Measurements from ENCODE around the gene ARHGAP1.
A peak's percentile ranks its signal among the peaks of the same experiment; 100 is the strongest.
"Not testable (repeated sequence)": the region's sequence is repeated elsewhere in the genome, so short reads cannot be mapped to it uniquely, and the experiment has no call there.

Gene ARHGAP1

DNA sequence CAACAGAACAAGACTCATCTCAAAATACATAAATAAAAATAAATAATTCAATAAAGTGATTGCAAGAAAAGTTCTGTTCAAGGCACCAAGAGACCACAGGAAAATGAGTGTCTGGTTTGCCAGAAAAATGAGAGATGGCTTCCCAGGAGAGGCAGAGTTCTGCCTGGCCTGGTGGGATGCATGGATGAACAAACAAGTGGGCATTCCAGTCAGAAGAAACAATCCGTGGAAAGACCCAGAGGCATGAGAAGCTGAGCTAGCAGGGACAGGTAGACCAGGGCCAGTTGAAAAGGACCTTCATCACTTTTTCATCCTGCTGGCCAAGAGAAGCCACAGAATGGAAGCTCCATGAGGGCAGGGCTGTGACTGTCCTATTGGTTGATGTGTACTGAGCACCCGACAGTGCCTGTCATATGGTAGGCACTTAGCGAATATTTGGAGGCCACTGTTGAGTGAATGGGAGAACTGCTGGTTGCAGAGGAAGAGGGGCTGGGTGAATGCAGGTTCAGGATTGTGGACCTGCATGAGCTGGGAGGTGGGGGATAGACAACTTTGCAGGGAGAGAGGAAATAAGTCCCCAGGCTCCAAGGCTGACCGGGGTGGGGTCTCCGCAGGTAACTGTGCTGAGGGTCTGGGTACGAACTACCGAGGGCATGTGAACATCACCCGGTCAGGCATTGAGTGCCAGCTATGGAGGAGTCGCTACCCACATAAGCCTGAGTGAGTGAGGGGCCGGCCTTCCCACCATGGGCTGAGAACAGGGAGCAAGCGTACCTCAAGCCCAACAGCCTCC, 22.3 kb upstream of the ARHGAP1 start:
- DNase-seq: no peak

GRCh38 chr11:46721286-46721685, 20.9 kb upstream of the ARHGAP1 start:
- no peak for DNase-seq

DNA sequence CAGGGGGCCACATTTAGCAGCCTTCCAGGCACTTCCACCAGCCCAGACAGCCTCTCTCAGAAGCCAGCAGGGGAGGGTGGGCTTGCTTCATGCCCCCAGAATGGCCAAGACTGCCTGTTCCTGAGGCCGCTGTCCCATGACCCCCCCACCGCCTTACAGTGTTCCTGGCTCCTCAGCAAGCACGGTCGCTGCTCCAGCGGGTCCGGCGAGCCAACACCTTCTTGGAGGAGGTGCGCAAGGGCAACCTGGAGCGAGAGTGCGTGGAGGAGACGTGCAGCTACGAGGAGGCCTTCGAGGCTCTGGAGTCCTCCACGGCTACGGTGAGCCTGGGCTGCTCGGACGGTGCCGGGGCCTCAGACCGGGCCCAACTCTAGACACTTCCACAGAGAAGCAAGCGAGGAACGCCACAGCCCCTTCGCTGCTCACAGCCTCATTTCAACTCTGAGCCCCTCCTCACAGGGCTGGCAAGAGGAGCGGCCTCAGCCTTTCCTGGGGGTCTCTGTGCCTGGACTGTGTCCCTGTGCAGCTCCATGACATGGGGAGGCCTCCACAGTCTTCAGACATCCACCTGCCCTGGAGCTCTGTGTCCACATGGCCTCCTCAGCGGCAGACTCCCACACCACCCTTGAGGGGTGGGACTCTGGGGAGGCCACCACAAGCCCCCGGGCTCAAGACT, 19.3 kb upstream of the ARHGAP1 start:
- DNase-seq: no peak

DNA sequence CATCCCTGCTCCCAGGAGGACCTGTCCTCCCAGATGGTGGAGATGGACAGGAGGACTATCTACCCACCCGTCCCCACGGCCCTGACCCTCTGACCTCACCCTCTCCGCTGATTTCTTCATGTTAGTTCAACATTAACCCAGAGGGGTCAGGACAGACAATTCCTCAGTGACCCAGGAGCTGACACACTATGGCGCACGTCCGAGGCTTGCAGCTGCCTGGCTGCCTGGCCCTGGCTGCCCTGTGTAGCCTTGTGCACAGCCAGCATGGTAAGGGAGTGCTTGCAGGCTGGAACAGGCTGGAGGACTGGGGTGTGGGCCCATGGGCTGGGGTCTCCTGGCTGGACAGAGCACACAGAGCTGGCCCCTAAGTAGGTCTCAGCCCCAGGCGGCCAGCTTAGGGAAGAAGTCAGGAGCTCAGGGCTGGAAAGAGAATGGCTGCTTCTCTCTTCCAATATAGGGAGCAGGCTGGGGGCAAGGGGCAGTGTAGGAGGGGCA, 18.7 kb upstream of the ARHGAP1 start, which contains the start of gene F2:
Gene F2 (plus strand): TSS at position 166 of the 495 bp plus-strand sequence. CDS start 23 bp downstream, at position 189.
- no peak for DNase-seq

DNA sequence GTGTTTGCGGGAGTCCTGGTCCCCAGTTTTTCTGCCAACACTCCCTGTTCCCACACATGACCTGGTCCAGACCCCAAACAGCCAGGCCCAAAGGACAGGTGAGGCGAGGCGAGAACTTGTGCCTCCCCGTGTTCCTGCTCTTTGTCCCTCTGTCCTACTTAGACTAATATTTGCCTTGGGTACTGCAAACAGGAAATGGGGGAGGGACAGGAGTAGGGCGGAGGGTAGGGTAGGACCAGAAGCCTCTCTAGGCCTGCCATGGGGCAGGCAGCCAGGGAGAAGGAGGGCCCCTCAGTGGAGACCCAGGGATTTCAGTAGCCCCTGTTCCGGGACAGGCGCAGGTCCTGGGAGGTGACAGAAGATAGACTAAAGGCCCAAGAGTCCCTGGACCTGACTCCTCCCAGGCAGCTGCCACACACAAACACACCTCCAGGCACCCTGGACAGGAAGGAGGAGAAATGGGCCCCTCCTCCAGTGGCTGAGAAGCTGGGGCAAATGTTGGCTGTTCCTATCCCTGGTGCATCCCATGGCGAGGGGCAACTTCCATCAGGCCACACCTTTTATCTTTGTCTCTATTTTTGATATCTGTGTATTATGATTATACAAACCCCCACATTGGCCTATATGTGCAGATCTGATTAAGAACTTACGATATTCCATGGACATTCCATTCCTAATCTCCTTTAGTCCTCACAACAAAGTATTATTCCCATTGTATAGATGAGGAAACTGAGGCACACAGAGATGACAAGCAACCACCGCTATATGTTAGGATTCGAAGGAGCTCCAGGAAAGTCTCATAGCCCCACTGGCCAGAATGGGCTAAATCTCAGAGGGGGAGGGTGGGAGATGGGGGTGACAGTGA, 18.0 kb upstream of the ARHGAP1 start:
- DNase-seq: no peak

DNA sequence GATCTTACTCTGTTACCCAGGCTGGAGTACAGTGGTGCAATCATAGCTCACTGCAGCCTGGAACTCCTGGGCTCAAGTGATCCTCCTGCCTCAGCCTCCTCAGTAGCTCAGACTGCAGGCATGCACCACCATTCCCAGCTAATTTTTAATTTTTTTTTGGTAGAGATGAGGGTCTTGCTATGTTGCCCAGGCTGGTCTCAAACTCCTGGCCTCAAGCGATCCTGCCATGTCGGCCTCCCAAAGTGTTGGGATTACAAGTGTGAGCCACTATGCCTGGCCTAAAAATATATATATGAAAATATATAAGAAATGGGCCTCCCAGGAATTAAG, 17.4 kb upstream of the ARHGAP1 start:
- not testable (repeated sequence) for DNase-seq

DNA sequence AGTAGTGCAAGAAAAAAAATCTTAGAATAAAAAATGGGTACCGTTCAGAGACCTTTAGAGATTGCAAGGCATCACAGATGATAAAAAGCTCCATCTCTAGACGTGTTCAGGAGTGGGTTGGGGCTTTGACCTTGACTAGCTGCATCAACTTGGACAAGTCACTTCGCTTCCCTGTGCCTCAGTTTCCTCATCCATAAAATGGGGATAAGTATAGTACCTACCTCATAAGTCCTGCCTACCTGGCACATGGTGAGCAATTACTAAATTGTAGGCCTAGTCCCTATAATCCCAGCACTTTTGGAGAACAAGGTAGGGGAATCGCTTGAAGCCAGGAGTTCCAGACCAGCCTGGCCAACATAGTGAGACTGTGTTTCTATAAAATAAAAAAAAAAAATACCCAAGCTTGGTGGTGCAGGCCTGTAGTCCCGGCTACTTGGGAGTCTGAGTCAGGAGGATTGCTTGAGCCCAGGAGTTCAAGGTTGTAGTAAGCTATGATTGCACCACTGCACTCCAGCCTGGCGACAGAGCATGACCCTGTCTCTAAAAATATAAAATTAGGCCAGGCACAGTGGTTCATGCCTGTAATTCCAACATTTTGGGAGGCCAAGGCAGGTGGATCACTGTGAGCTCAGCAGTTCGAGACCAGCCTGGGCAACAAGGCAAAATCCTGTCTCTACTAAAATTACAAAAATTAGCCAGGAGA, 12.6 kb upstream of the ARHGAP1 start:
- no peak for DNase-seq

- DNase-seq: no peak
Observed at GRCh38 chr11:46711303-46711702, 10.9 kb upstream of the ARHGAP1 start.

DNA sequence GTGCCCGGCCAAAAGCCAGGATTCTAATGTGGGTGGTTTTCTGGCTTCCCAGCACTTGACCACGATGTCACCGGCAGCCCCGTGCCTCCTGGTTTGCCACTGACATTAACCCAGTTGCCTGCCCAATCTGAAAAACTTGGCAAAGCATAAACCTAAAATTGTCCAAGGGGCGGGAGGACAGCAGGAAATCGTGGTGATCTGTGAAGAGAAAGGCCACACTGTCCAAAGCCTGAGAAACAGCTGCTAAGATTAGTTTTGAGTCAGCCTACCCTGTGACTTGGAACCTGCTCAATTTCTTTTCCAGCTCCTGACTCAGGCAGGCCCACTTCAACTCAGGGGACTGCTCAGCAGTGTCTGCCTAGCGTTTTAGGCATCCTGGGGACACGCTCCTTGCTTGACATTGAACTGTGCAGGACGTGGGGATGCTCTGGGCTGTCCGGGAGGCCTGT, 10.4 kb upstream of the ARHGAP1 start:
- no peak for DNase-seq

DNA sequence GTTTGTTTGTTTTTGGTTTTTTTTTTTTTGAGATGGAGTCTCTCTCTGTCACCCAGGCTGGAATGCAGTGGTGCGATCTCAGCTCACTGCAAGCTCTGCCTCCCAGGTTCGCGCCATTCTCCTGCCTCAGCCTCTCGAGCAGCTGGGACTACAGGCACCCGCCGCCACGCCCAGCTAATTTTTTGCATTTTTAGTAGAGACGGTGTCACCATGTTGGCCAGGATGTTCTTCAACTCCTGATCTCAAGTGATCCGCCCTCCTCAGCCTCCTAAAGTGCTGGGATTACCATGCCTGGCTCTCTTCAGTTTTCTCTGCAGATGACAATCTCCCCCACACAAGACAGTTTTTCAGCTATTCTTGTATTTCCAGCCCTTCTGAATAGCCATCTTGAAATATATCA, 8.9 kb upstream of the ARHGAP1 start:
- not testable (repeated sequence) for DNase-seq

GRCh38 chr11:46706886-46707285, 6.5 kb upstream of the ARHGAP1 start:
- no peak for DNase-seq

GRCh38 chr11:46705070-46705688, 4.8 kb upstream of the ARHGAP1 start:
- DNase-seq: no peak

GRCh38 chr11:46701078-46701654, 747 bp upstream of the ARHGAP1 start:
- DNase-seq: peak in 1 of 2 experiments; percentile 15

GRCh38 chr11:46698597-46698996, 1.8 kb downstream of the ARHGAP1 start:
- no peak for DNase-seq

DNA sequence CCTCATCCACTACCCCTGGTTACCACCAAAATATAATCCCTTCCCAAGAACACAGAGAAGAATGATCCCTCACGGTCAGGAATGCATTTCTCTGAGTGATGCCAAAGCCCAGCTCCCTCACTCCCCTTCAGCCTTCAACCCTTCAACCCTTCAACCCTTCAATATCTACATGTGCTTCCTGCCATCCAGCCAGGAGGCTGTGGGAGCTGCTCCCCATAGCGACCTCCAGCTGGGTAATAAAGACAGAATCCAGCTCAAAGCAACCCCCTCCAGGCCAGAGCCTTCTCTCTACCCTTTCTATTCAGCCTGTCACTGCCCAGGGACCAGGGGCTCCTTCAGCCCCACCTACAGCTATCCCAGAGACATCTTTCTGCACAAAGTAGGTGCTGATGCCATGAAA, 2.7 kb downstream of the ARHGAP1 start:
- no peak for DNase-seq

DNA sequence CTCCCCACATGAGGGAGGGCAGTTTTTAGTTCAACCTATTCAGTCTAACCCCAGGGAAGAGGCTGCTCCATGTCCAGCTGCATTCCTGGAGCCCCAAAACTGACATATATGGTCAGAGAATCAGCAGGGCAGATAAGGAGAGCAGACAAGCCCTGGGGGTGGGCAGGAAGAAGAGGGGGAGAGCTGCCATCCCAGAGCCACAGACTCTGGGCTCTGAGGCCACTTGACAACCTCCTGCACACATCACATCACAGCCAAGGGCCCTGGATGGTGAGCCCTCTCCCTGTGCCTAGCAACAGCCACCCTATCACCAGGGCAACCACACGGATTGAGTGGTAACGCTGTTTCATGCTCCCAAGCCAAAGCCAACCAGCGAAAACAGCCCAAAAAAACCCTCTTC, 3.1 kb downstream of the ARHGAP1 start:
- DNase-seq: no peak

DNA sequence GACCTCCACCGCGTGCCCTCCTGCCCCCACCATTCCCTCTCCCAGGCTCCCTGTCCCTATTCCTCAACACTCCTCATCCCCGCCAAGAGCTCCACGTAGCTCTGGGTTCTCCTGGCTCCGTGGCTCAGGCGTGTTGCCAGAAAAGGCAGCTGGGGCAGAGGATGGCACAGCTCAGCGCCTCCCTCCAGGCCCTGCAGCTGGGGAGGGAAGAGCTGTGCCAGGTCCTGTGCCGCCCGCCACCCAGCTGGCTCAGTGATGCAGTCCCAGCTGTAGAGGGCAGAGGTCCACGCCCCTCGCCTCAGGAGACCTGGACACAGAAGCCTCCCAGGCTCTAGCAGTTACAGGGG, 4.2 kb downstream of the ARHGAP1 start:
- no peak for DNase-seq

- DNase-seq: no peak
Observed at GRCh38 chr11:46695345-46696211, 4.8 kb downstream of the ARHGAP1 start.

GRCh38 chr11:46694607-46695006, 5.8 kb downstream of the ARHGAP1 start:
- no peak for DNase-seq

GRCh38 chr11:46694072-46694471, 6.3 kb downstream of the ARHGAP1 start:
- DNase-seq: no peak

DNA sequence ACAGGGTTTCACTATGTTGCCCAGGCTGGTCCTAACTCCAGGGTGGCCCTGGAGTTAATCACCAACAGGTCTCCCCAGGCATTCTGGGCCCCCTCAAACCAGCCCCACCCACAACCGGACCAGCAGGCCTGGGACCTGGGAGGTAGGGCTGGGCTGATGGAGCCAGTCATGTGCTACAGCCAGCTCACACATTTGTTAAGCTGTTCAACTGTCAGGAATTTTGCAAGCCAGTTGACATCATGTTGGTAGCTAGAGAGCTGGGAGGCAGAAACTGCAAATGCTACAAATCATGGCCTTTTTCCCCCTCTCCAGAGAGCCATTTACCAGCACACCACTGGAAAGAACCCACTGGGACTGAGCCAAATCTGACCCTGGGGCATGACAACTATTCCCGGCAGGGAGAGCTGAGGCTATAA, 6.8 kb downstream of the ARHGAP1 start:
- no peak for DNase-seq
